A549 (cell line): ENCODE results near the gene SCG5. TPM values are rescaled to one million over a fixed set of nuclear protein-coding genes. Genes with fewer than 3 reads are reported as not detected.

ENCODE experiments used
- ATAC-seq, 2 experiments: fragments of 200-7000 bp in 1 of 2; fragments of >200 bp in 1 of 2; cut with Nextera tagmentation in 1 of 2; cut with Tn5 transposase in 1 of 2; 3 replicates each; pipeline versions ENCODE4 v1.8.0 to v1.9.1; 2018 to 2020; ENCODE audit warnings: mild to moderate bottlenecking in 1 of 2, moderate library complexity in 1 of 2
- CTCF ChIA-PET: fragments of 300-600 bp; sonication (Branson Sonifier 250); formaldehyde crosslinking; extraction: SDS; loops from one replicate; lab custom pipeline; 2021; ENCODE audit warnings: antibody characterized with exemption, inconsistent platforms; lab: Yijun Ruan, JAX
- POLR2A ChIA-PET: fragments of 350-600 bp; formaldehyde crosslinking; extraction: SDS; loops from one replicate; lab custom pipeline; 2021; ENCODE audit warnings: antibody characterized with exemption, inconsistent platforms; lab: Yijun Ruan, JAX
- DNase-seq, 2 experiments: peaks; one replicate each; pipeline versions ENCODE4 v3.0.0 to v3.0.0-alpha.2; 2011 to 2016; ENCODE audit warnings: low read depth in 1 of 2, low spot score in 1 of 2
- FAIRE-seq: peaks from 2 replicates; lab custom pipeline; 2011; peaks lifted over from hg19 to GRCh38; lab: Jason Lieb, UNC
- H3K27ac ChIP-seq, 2 experiments: fragments of >200 bp; sonication (Bioruptor Twin); formaldehyde crosslinking; 3 replicates each; pipeline ENCODE4 v1.5.1; 2016 to 2017
- H3K4me1 ChIP-seq: fragments of >200 bp; sonication (Bioruptor Twin); formaldehyde crosslinking; 3 replicates; pipeline ENCODE4 v1.6.1; 2016
- H3K4me2 ChIP-seq: fragments of >200 bp; sonication (Bioruptor Twin); formaldehyde crosslinking; 3 replicates; pipeline ENCODE4 v1.6.1; 2016
- H3K4me3 ChIP-seq: fragments of >200 bp; sonication (Bioruptor Twin); formaldehyde crosslinking; 3 replicates; pipeline ENCODE4 v1.5.1; 2016
- H3K9me3 ChIP-seq: fragments of >200 bp; sonication (Bioruptor Twin); formaldehyde crosslinking; 3 replicates; pipeline ENCODE4 v1.6.1; 2016
- BCL3 ChIP-seq: fragments of >200 bp; sonication (Bioruptor Twin); formaldehyde crosslinking; IDR thresholded peaks from 3 replicates; pipeline ENCODE4 v1.6.1; 2016
- BHLHE40 ChIP-seq: IDR thresholded peaks from 2 replicates; pipeline ENCODE4 v1.6.1; 2012; ENCODE audit warnings: low read depth, low read length, inconsistent platforms
- CBX2 ChIP-seq: fragments of 200-600 bp; sonication (generic); IDR thresholded peaks from 2 replicates; pipeline ENCODE4 v1.6.1; 2016; ENCODE audit warnings: low read depth, mild to moderate bottlenecking, borderline replicate concordance
- CEBPB ChIP-seq, 2 experiments: fragments of >200 bp in 1 of 2; sonication (Bioruptor Twin) in 1 of 2; formaldehyde crosslinking in 1 of 2; IDR thresholded peaks; 2 replicates each; pipeline ENCODE4 v1.6.1; 2012 to 2016
- CTCF ChIP-seq: fragments of >200 bp; sonication (Bioruptor Twin); formaldehyde crosslinking; IDR thresholded peaks from 3 replicates; pipeline ENCODE4 v1.5.1; 2016
- E2F6 ChIP-seq: IDR thresholded peaks from 2 replicates; pipeline ENCODE4 v1.6.1; 2012; ENCODE audit warnings: low read depth, borderline replicate concordance
- ELK1 ChIP-seq: fragments of 150-350 bp; IDR thresholded peaks from 2 replicates; pipeline ENCODE4 v1.6.1; 2014; ENCODE audit warnings: low read depth, mild to moderate bottlenecking, low read length
- FOSL2 ChIP-seq, 2 experiments: fragments of 450-650 bp in 1 of 2; fragments of >200 bp in 1 of 2; sonication (Bioruptor Twin) in 1 of 2; formaldehyde crosslinking; IDR thresholded peaks; 2 replicates each; pipeline versions ENCODE4 v1.5.0 to v1.6.1; 2016 to 2020; ENCODE audit warnings: mild to moderate bottlenecking in 1 of 2, moderate library complexity in 1 of 2
- HDAC2 ChIP-seq: fragments of 200-600 bp; sonication (generic); IDR thresholded peaks from 2 replicates; pipeline ENCODE4 v1.6.1; 2016
- HES2 ChIP-seq: fragments of >200 bp; sonication (Bioruptor Twin); formaldehyde crosslinking; IDR thresholded peaks from 2 replicates; pipeline ENCODE4 v1.6.1; 2016
- HMGXB4 ChIP-seq: fragments of 250-450 bp; sonication (Bioruptor Pico); IDR thresholded peaks from 2 replicates; pipeline ENCODE4 v1.5.0; 2021; ENCODE audit warnings: mild to moderate bottlenecking, moderate library complexity, borderline replicate concordance
- JUN ChIP-seq, 2 experiments: fragments of >200 bp; sonication (Bioruptor Twin); formaldehyde crosslinking; IDR thresholded peaks; 2 replicates in 1 of 2; 3 replicates in 1 of 2; pipeline ENCODE4 v1.6.1; 2016 to 2017
- JUNB ChIP-seq: fragments of >200 bp; sonication (Bioruptor Twin); formaldehyde crosslinking; IDR thresholded peaks from 2 replicates; pipeline ENCODE4 v1.6.1; 2016
- KDM1A ChIP-seq: fragments of 200-600 bp; sonication (generic); IDR thresholded peaks from 2 replicates; pipeline ENCODE4 v1.6.1; 2016; ENCODE audit warnings: low read depth, mild to moderate bottlenecking
- KDM5A ChIP-seq: fragments of 200-600 bp; sonication (generic); IDR thresholded peaks from 2 replicates; pipeline ENCODE4 v1.6.1; 2016; ENCODE audit warnings: antibody characterized with exemption, mild to moderate bottlenecking
- MAFK ChIP-seq: fragments of 450-650 bp; IDR thresholded peaks from 2 replicates; pipeline ENCODE4 v1.6.1; 2014; ENCODE audit not compliant: partially characterized antibody
- MAZ ChIP-seq: fragments of 150-350 bp; IDR thresholded peaks from 2 replicates; pipeline ENCODE4 v1.6.1; 2014; ENCODE audit warnings: antibody characterized with exemption, low read depth, low read length, borderline replicate concordance
- NFE2L2 ChIP-seq: fragments of 150-350 bp; conservative IDR thresholded peaks from 2 replicates; pipeline ENCODE4 v1.6.1; 2014; ENCODE audit warnings: low read length
- PBX3 ChIP-seq: IDR thresholded peaks from 2 replicates; pipeline ENCODE4 v1.6.1; 2012
- POLR2AphosphoS2 ChIP-seq: conservative IDR thresholded peaks from 2 replicates; pipeline ENCODE4 v1.6.1; 2012; ENCODE audit warnings: low read length, improper control_type of control experiment, inconsistent platforms
- RAD21 ChIP-seq, 2 experiments: fragments of >200 bp in 1 of 2; sonication (Bioruptor Twin) in 1 of 2; formaldehyde crosslinking in 1 of 2; IDR thresholded peaks in 1 of 2; conservative IDR thresholded peaks in 1 of 2; 2 replicates in 1 of 2; 3 replicates in 1 of 2; pipeline ENCODE4 v1.6.1; 2012 to 2018; ENCODE audit warnings: inconsistent platforms in 1 of 2
- RCOR1 ChIP-seq: fragments of 150-350 bp; IDR thresholded peaks from 2 replicates; pipeline ENCODE4 v1.6.1; 2014; ENCODE audit warnings: antibody characterized with exemption, low read length, low read depth
- REST ChIP-seq: fragments of 200-600 bp; sonication (generic); IDR thresholded peaks from 2 replicates; pipeline ENCODE4 v1.6.1; 2016; ENCODE audit warnings: antibody characterized with exemption, mild to moderate bottlenecking, moderate library complexity
- RNF2 ChIP-seq: fragments of 200-600 bp; sonication (generic); IDR thresholded peaks from 2 replicates; pipeline ENCODE4 v1.6.1; 2016; ENCODE audit warnings: low read depth, mild to moderate bottlenecking, antibody characterized with exemption, moderate library complexity, borderline replicate concordance
- TFCP2L1 ChIP-seq: fragments of 250-450 bp; sonication (Bioruptor Pico); IDR thresholded peaks from 2 replicates; pipeline ENCODE4 v1.5.0; 2021; ENCODE audit warnings: mild to moderate bottlenecking
- ZFP36 ChIP-seq: fragments of 450-650 bp; IDR thresholded peaks from 2 replicates; pipeline ENCODE4 v1.6.1; 2014; ENCODE audit warnings: borderline replicate concordance; ENCODE audit not compliant: partially characterized antibody
- ZNF302 ChIP-seq: fragments of 250-450 bp; sonication (Bioruptor Pico); IDR thresholded peaks from 2 replicates; pipeline ENCODE4 v1.9.0; 2021; ENCODE audit warnings: inconsistent platforms, mild to moderate bottlenecking, moderate library complexity
- WGBS: methylation state at CpG from one replicate; pipeline ENCODE4 v1.1.6; 2017; ENCODE audit errors: missing lambda C conversion rate; 5-methylcytosine and 5-hydroxymethylcytosine counted together
- polyA plus RNA-seq, 4 experiments: library from polyadenylated mRNA; depleted of rRNA in 3 of 4; stranded (reverse); fragments of >200 nt; fragmentation: RNase III in 1 of 4; extraction: RNeasy Plus Mini Kit Qiagen cat#74134 plus additional on column Dnase treatment in 1 of 4; gene quantifications; 2 replicates in 3 of 4; 3 replicates in 1 of 4; pipeline ENCODE4 v1.2.3, GENCODE V29; 2011 to 2017

SCG5 gene
- polyA plus RNA-seq, 2 of the 4 experiments (the other 2 are of a cell fraction), result 1.4 to 9.4 TPM

GRCh38 chr15:32677238-32677750, 35.8 kb downstream of the SCG5 start:
- Histone ChIP-seq H3K9me3 (no peaks in the 10 kb centered on the region), H3K27ac (peak overlapping the region; percentile 77 to 79), H3K4me2 (peak overlapping the region; percentile 78), H3K4me1 (peaks cover 46% of the 10 kb centered on the region), H3K4me3 (peak overlapping the region; percentile 15; the same call in 1 of the 3 replicates)
- peak; percentile 43 to 85 for DNase-seq
- ChIA-PET CTCF (interaction anchor here (1.0 to 6.5 kb wide), 4 partner anchors 12 to 279 kb away, joined by 4 to 60 read pairs (median 6); no protein-coding TSS in a partner anchor), POLR2A (no interaction called here)
- peak; percentile 91 for FAIRE-seq
- 6% methylated on average over 5 of the region's 5 CpGs for WGBS
- peak; percentile 68 to 86 for ATAC-seq
- TF ChIP-seq RAD21 (conservative IDR thresholded peaks at IDR 0.05 in 1 of 2, IDR thresholded peaks at IDR 0.05 in 1 of 2), result peak in 1 of 2 experiments; percentile 49; a peak in 4 of 5 replicates
- TF ChIP-seq BHLHE40, result no peak
- no peak for TF ChIP-seq REST
- peak; percentile 68; the same call in 1 of the 3 replicates for TF ChIP-seq BCL3
- peak; percentile 94 to 98 for TF ChIP-seq CEBPB (IDR thresholded peaks at IDR 0.05)
- TF ChIP-seq ZNF302 (CRISPR knock-in tag), result no peak
- TF ChIP-seq FOSL2 (IDR thresholded peaks at IDR 0.05), result no peak
- TF ChIP-seq FOSL2 (CRISPR knock-in tag; IDR thresholded peaks at IDR 0.05), result peak; percentile 60
- no peak for TF ChIP-seq E2F6
- TF ChIP-seq RCOR1, result no peak
- no peak for TF ChIP-seq ELK1
- TF ChIP-seq MAZ, result no peak
- TF ChIP-seq KDM5A, result no peak
- TF ChIP-seq HMGXB4 (CRISPR knock-in tag), result no peak
- peak; percentile 63 to 78; a peak in 2 of 5 replicates for TF ChIP-seq JUN (IDR thresholded peaks at IDR 0.05)
- no peak for TF ChIP-seq HES2
- TF ChIP-seq CTCF, result no peak
- no peak for TF ChIP-seq CBX2
- TF ChIP-seq RNF2, result no peak
- TF ChIP-seq POLR2AphosphoS2, result no peak
- TF ChIP-seq MAFK, result peak; percentile 68
- TF ChIP-seq TFCP2L1, result no peak
- TF ChIP-seq JUNB, result peak; percentile 76
- TF ChIP-seq NFE2L2, result no peak
- TF ChIP-seq KDM1A, result no peak
- TF ChIP-seq ZFP36, result peak; percentile 14
- no peak for TF ChIP-seq PBX3
- TF ChIP-seq HDAC2, result no peak
